Left kidney (tissue), 2 donors: ENCODE measurements around the gene DPY19L1. TPM values are rescaled to one million over a fixed set of nuclear protein-coding genes. Genes with fewer than 3 reads are reported as not detected.
"Not testable (repeated sequence)": the region's sequence is repeated elsewhere in the genome, so short reads cannot be mapped to it uniquely, and the experiment has no call there.

Experiments used
- DNase-seq: peaks from one replicate; pipeline ENCODE4 v3.0.0-alpha.2; 2013
- polyA plus RNA-seq: library from polyadenylated mRNA; unstranded; fragments of 120-200 nt; gene quantifications from one replicate; pipeline ENCODE4 v1.2.1, GENCODE V29; 2013; ENCODE audit not compliant: insufficient read length

DPY19L1 gene
- polyA plus RNA-seq, 1 donor = 37.3 TPM

GRCh38 chr7:34920470-34920869 lies 116.8 kb downstream of the DPY19L1 start:
- not testable (repeated sequence) for DNase-seq

DNA sequence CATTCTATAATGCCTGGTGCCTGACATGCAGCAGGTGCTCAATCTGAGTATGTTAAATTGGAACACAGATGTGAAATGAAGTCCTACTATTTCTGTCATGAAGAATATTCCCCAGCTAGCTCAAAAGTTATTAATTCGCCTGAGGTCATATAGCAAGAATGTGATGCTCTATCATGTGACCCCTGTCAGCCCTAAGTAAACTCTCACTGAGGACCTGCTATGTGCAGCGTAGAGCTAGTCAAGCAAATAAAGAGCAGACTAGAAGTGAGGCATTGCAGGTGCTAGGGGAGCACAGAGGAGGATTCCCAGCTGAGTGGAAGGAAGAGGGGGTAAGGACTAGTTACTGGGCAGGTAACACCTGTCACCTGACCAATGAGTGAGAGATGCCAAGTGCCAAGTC lies 118.2 kb downstream of the DPY19L1 start:
- DNase-seq = not testable (repeated sequence)

DNA sequence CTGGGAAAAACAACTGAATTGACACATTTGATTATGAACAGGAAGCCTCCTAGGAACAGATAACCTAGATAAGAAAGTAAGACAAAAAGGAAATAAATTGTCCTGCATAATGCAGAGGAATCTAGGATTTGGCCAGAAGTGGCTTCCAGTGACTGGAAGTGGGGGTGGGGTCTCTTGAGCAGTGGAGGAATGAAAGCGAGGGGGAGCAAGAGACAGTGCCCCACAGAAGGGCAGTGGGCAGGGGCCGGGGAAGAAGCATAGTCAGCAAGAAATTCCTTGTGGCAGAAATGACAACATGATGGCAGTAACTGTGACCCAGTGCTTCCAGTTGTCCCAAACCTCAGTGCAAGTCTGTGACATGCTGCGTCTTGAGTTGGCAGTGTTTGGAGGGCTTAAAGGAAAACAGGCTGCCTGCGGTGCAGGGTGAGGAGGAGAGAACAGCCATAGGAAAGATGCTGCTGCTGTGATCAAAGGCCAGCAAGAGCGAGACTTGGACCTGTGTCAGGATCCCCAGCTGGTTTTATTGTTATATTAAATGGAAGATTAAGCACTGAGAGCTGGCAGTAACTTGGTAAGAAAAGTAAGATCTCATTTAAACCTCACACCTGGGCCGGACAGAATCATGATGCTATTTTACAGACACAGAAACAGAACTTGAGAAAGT lies 119.0 kb downstream of the DPY19L1 start:
- DNase-seq = not testable (repeated sequence)

GRCh38 chr7:34917515-34917914 lies 119.8 kb downstream of the DPY19L1 start:
- DNase-seq = not testable (repeated sequence)

DNA sequence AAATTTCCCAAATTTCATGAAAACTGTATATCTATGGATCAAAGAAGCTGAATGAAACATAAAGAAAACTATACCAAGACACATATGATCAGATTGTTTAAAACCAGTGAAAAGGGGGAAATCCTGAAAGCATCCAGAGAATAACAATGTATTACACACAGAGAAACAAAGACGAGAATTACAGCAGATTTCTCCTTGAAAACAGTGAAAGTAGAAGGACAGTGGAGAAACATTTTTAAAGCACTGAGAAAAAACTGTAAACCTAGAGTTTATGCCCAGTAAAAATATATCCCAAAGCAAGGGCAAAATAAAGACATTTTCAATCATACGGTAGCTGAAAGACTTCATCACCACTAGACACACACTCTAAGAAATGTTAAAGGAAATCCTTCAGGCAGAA lies 121.0 kb downstream of the DPY19L1 start:
- DNase-seq = no peak

DNA sequence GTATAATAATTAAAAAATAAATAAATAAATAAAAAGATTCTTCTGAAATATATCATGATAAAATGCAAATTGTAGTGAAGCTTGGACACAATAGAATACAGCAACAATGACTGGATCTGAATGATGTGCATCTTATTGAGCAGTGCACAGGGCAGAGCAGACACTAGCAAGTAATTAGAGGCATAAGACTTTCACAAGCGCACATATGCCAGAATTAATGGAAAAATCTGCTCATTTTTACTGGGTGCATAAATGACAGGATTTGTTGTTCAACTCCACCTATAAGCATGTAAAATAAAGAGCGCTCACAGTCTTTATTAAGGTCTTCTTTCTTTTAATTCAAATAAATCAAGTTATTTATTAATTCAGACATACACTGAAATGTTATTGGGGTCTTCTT lies 125.0 kb downstream of the DPY19L1 start:
- no peak for DNase-seq

DNA sequence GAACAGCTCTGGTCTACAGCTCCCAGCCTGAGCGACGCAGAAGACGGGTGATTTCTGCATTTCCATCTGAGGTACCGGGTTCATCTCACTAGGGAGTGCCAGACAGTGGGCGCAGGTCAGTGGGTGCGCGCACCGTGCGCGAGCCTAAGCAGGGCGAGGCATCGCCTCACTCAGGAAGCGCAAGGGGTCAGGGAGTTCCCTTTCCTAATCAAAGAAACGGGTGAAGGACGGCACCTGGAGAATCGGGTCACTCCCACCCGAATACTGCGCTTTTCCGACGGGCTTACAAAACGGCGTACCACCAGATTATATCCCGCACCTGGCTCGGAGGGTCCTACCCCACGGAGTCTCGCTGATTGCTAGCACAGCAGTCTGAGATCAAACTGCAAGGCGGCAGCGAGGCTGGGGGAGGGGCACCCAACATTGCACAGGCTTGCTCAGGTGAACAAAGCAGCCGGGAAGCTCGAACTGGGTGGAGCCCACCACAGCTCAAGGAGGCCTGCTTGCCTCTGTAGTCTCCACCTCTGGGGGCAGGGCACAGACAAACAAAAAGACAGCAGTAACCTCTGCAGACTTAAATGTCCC lies 130.9 kb downstream of the DPY19L1 start:
- not testable (repeated sequence) for DNase-seq

- DNase-seq = no peak
Observed at GRCh38 chr7:34904987-34905386, 132.3 kb downstream of the DPY19L1 start.

DNA sequence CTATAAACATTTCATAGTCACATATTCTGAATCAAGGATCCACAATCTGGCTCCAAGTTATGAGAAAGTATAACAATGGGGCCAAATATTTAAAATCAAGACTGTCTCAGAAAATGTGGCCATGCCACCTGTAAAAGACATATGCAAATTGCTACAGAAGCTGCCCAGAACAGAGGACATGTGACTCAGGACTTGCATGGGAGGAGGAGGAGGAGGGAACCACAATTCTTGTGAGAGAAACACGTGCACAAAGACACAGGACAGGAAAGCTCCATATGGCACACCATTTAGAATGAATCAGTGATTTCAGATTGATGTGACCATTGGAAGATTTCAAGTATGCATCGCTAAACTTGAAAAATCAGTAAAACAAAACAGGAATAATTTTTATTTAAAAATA lies 133.4 kb downstream of the DPY19L1 start:
- DNase-seq = not testable (repeated sequence)

- DNase-seq = no peak
Observed at GRCh38 chr7:34902182-34902581, 135.1 kb downstream of the DPY19L1 start.

- no peak for DNase-seq
Observed at GRCh38 chr7:34900891-34901513, 136.3 kb downstream of the DPY19L1 start.

GRCh38 chr7:34895202-34895601 lies 142.1 kb downstream of the DPY19L1 start:
- no peak for DNase-seq

- DNase-seq = no peak
Observed at GRCh38 chr7:34889951-34890350, 147.3 kb downstream of the DPY19L1 start.

GRCh38 chr7:34886856-34887255 lies 150.4 kb downstream of the DPY19L1 start:
- DNase-seq = no peak

DNA sequence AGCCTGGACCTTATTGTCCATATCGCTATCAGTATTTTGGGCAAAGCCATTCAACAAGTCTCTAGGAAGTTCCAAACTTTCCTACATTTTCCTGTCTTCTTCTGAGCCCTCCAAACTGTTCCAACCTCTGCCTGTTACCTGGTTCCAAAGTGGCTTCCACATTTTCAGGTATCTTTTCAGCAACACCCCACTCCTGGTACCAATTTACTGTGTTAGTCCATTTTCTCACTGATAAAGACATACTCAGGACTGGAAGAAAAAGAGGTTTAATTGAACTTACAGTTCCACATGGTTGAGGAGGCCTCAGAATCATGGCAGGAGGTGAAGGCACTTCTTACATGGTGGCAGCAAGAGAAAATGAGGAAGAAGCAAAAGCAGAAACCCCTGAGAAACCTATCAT lies 153.4 kb downstream of the DPY19L1 start:
- DNase-seq = not testable (repeated sequence)

DNA sequence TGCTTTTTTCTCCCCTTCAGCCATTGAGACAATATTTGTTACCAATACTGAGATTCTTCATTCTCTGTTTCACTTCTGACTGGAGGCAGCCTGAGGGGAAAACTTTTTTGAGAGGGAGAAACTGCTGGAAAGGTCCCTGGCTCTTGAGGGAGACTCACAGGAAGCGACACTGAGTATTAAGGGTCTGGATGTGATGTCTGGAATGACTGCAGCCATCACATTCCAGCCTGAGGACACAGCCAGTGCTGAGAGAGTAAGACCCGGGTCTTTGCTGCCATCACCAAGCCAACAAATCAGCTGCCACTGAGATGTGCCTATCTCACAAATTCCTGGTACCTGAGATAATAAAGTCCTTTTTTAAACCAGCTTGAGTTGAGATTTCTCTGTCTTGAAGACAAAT lies 157.4 kb downstream of the DPY19L1 start:
- no peak for DNase-seq

GRCh38 chr7:34878944-34879735 lies 158.1 kb downstream of the DPY19L1 start:
- not testable (repeated sequence) for DNase-seq

Other genes starting within 250 kb of the DPY19L1 start
- not detected for gene TBX20, start 216.6 kb upstream of the DPY19L1 start, polyA plus RNA-seq